Neuronal stem cell (in vitro differentiated cells): ENCODE measurements around the gene NDUFA8.
A peak's percentile ranks its signal among the peaks of the same experiment; 100 is the strongest.

Source experiments
- DNase-seq: peaks from one replicate; pipeline ENCODE4 v3.0.0-alpha.2; 2013; ENCODE audit warnings: low spot score
- H2AFZ ChIP-seq: one replicate; pipeline ENCODE4 v1.6.1; 2013; ENCODE audit warnings: mild to moderate bottlenecking, low read length, inconsistent platforms
- H2AK5ac ChIP-seq: 2 replicates; pipeline ENCODE4 v1.6.1; 2013; ENCODE audit warnings: low read depth, mild to moderate bottlenecking, inconsistent platforms, low read length, moderate library complexity, mixed read lengths
- H2BK120ac ChIP-seq: 2 replicates; pipeline ENCODE4 v1.6.1; 2013; ENCODE audit warnings: low read depth, mild to moderate bottlenecking, inconsistent platforms, low read length, moderate library complexity, mixed read lengths
- H2BK12ac ChIP-seq: one replicate; pipeline ENCODE4 v1.6.1; 2013; ENCODE audit warnings: low read length, inconsistent platforms
- H2BK15ac ChIP-seq: 2 replicates; pipeline ENCODE4 v1.6.1; 2013; ENCODE audit warnings: mild to moderate bottlenecking, low read length, inconsistent platforms, mixed read lengths
- H2BK5ac ChIP-seq: one replicate; pipeline ENCODE4 v1.6.1; 2013; ENCODE audit warnings: inconsistent platforms, mild to moderate bottlenecking, low read length, moderate library complexity
- H3K14ac ChIP-seq: one replicate; pipeline ENCODE4 v1.6.1; 2013; ENCODE audit warnings: low read length, inconsistent platforms
- H3K18ac ChIP-seq: 2 replicates; pipeline ENCODE4 v1.6.1; 2013; ENCODE audit warnings: low read length, inconsistent platforms
- H3K23ac ChIP-seq: 2 replicates; pipeline ENCODE4 v1.6.1; 2013; ENCODE audit warnings: low read depth, mild to moderate bottlenecking, mixed read lengths, low read length, inconsistent platforms; ENCODE audit not compliant: poor library complexity
- H3K27ac ChIP-seq: replicated peaks from 3 replicates; pipeline ENCODE4 v1.5.1; 2013; ENCODE audit warnings: low read length, inconsistent platforms
- H3K27me3 ChIP-seq, 3 experiments: 2 replicates each; pipeline ENCODE4 v1.6.1; 2013; ENCODE audit warnings: low read length in 3 of 3, mild to moderate bottlenecking in 2 of 3, inconsistent platforms in 1 of 3, low read depth in 1 of 3, mixed read lengths in 1 of 3, moderate library complexity in 1 of 3; ENCODE audit not compliant: control insufficient read depth in 3 of 3, insufficient read depth in 3 of 3
- H3K36me3 ChIP-seq, 2 donors: replicated peaks in 1 of 2; 2 replicates each; pipeline ENCODE4 v1.6.1; 2013; ENCODE audit warnings: low read length in 2 of 2; ENCODE audit not compliant: control insufficient read depth in 2 of 2, insufficient read depth in 2 of 2
- H3K4ac ChIP-seq: 2 replicates; pipeline ENCODE4 v1.6.1; 2013; ENCODE audit warnings: inconsistent platforms, mild to moderate bottlenecking, low read length, moderate library complexity
- H3K4me1 ChIP-seq, 2 donors: 1 replicate in 1 of 2; 2 replicates in 1 of 2; pipeline ENCODE4 v1.6.1; 2013; ENCODE audit warnings: low read length in 2 of 2, low read depth in 1 of 2; ENCODE audit not compliant: control insufficient read depth in 2 of 2, insufficient read depth in 1 of 2
- H3K4me2 ChIP-seq: one replicate; pipeline ENCODE4 v1.6.1; 2013; ENCODE audit warnings: mild to moderate bottlenecking, low read length, inconsistent platforms; ENCODE audit not compliant: insufficient read depth, poor library complexity, severe bottlenecking
- H3K4me3 ChIP-seq, 2 donors: 2 replicates each; pipeline ENCODE4 v1.5.1; 2013; ENCODE audit warnings: low read length in 2 of 2, mild to moderate bottlenecking in 2 of 2, inconsistent platforms in 1 of 2, moderate library complexity in 1 of 2
- H3K79me1 ChIP-seq: one replicate; pipeline ENCODE4 v1.6.1; 2013; ENCODE audit warnings: low read depth, mild to moderate bottlenecking, inconsistent platforms, low read length, moderate library complexity
- H3K9ac ChIP-seq: one replicate; pipeline ENCODE4 v1.6.1; 2013; ENCODE audit warnings: mild to moderate bottlenecking, low read depth, low read length, inconsistent platforms; ENCODE audit not compliant: poor library complexity
- H3K9me3 ChIP-seq, 2 donors: replicated peaks in 1 of 2; 2 replicates each; pipeline versions ENCODE3 to v1.6.1; 2013; ENCODE audit warnings: low read length in 2 of 2, mild to moderate bottlenecking in 2 of 2, inconsistent platforms in 1 of 2, low read depth in 1 of 2, mixed read lengths in 1 of 2, moderate library complexity in 1 of 2; ENCODE audit not compliant: control insufficient read depth in 2 of 2, insufficient read depth in 1 of 2
- H4K8ac ChIP-seq: one replicate; pipeline ENCODE4 v1.6.1; 2013; ENCODE audit warnings: low read depth, mild to moderate bottlenecking, inconsistent platforms, low read length, moderate library complexity
- H4K91ac ChIP-seq: one replicate; pipeline ENCODE4 v1.6.1; 2013; ENCODE audit warnings: low read length, low read depth, mild to moderate bottlenecking, inconsistent platforms; ENCODE audit not compliant: poor library complexity
- WGBS, 2 donors: extraction: QIAGEN DNeasy Blood & Tissue Kit; methylation state at CpG; one replicate each; pipeline ENCODE4 v1.1.7; 2013; ENCODE audit warnings: missing lambda C conversion rate in 2 of 2, mixed read lengths in 1 of 2; ENCODE audit not compliant: insufficient read length in 2 of 2, insufficient replicate concordance in 1 of 2; ENCODE audit errors: extremely low coverage in 2 of 2; 5-methylcytosine and 5-hydroxymethylcytosine counted together

NDUFA8 gene

DNA sequence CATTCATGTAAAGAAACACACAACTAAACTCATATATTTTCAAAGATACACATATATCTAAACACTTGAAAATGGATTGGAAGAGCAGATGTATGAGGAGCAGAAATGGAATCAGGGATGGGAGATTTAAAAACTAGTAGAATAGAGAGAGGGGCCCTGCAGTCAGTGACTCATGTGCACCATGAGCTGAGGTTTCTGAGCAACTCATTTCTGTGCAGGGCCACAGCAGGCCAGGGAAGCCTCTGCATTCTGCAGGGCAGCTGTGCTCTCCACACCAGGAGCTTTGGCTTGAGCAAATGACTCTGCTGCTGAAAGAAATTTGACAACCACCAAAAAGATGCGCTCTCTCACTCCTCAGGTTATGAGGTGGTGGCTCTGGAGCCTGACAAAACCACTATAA, 42.1 kb upstream of the NDUFA8 start:
- H4K8ac ChIP-seq = no peak overlapping the region
- H3K9ac ChIP-seq = no peak overlapping the region
- H3K23ac ChIP-seq = no peak overlapping the region
- no peaks in the 10 kb centered on the region for H3K79me1 ChIP-seq
- no peak overlapping the region for H3K18ac ChIP-seq
- no peak overlapping the region for H2AFZ ChIP-seq
- H3K4me3 ChIP-seq = no peak overlapping the region
- H3K27me3 ChIP-seq = peaks cover 0 to 92% (median 0%) of the 10 kb centered on the region in 3 experiments
- no peak overlapping the region for H3K4ac ChIP-seq
- no peak overlapping the region for H2BK12ac ChIP-seq
- peaks cover 0 to under 1% of the 10 kb centered on the region in 2 donors for H3K9me3 ChIP-seq
- no peaks in the 10 kb centered on the region for H3K36me3 ChIP-seq
- H3K27ac ChIP-seq = no peak overlapping the region
- H2AK5ac ChIP-seq = no peak overlapping the region
- WGBS, 2 donors = no CpG with 5 or more reads among the region's 1 CpG
- no peak for DNase-seq
- no peak overlapping the region for H2BK120ac ChIP-seq
- H3K4me2 ChIP-seq = no peak overlapping the region
- no peak overlapping the region for H2BK15ac ChIP-seq
- no peak overlapping the region for H3K14ac ChIP-seq
- peaks cover 0 to 6% of the 10 kb centered on the region in 2 donors for H3K4me1 ChIP-seq
- no peak overlapping the region for H4K91ac ChIP-seq
- no peak overlapping the region for H2BK5ac ChIP-seq

DNA sequence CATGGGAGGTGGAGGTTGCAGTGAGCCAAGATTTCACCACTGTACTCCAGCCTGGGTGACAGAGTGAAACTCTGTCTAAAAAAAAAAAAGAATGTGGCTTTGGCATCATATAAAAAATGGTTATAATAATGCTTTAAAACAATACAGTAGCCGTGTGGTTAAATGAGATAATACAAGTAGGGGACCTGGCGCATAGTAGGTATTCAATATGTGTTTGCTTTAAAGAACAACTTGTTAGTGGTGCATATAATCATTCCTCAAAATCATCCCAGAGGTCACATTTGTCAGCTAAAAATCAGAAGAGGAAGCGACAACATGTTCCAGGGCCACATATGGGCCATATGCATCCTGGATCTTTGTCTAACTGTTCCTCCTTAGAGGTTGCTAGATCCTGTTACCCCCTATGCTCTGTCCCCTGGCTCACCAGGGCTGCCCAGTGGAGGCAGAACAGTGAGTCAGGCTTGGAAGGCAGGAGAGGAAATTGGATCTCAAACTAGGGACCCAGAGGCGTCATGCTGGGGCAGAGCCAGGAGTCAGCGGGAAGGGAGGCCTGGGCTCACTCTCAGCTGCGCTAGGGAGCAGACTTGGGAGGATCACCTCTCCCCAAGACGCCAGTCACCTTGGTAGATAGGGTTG, 41.5 kb upstream of the NDUFA8 start:
- Histone ChIP-seq H3K9ac (no peak overlapping the region), H4K8ac (no peak overlapping the region), H2BK12ac (no peak overlapping the region), H3K18ac (no peak overlapping the region), H3K9me3 (no peaks in the 10 kb centered on the region), H3K27me3 (peaks cover 0 to 89% (median 0%) of the 10 kb centered on the region in 3 experiments), H3K23ac (no peak overlapping the region), H2AK5ac (no peak overlapping the region), H3K79me1 (no peaks in the 10 kb centered on the region), H3K4me1 (peaks cover 0 to 6% of the 10 kb centered on the region in 2 donors), H3K4ac (no peak overlapping the region), H4K91ac (no peak overlapping the region), H2BK15ac (no peak overlapping the region), H3K27ac (no peak overlapping the region), H2BK120ac (no peak overlapping the region), H3K14ac (no peak overlapping the region), H3K4me2 (no peak overlapping the region), H2BK5ac (no peak overlapping the region), H3K4me3 (no peak overlapping the region), H2AFZ (no peak overlapping the region), H3K36me3 (no peaks in the 10 kb centered on the region)
- DNase-seq = no peak
- no CpG with 5 or more reads among the region's 7 CpGs for WGBS, 2 donors

DNA sequence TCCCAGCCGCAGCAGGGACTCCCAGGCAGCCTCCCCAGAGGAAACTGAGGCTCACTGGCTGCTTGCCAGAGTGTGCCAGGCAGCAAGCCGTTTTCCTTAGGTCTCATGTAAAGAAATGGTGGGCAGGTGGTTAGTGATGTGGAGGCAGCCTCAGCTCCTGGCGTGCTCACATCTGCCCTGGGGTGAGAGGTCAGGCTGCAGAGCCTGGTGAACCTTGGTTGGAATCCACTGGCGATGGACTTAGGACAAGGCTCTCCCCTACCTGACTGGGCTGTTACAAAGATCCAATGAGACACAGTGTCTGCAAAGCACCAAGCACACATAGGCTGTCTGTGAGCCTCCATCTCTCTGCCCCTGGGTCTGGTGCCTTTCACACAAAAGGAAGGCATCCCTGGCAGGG, 38.3 kb upstream of the NDUFA8 start:
- Histone ChIP-seq H3K4me1 (peaks cover 0 to 4% of the 10 kb centered on the region in 2 donors), H3K4me3 (no peak overlapping the region), H3K4ac (no peak overlapping the region), H3K79me1 (no peaks in the 10 kb centered on the region), H4K91ac (no peak overlapping the region), H4K8ac (no peak overlapping the region), H2AFZ (no peak overlapping the region), H2BK5ac (no peak overlapping the region), H3K36me3 (no peaks in the 10 kb centered on the region), H3K18ac (peak overlapping the region; percentile 5), H3K27ac (no peak overlapping the region), H3K23ac (no peak overlapping the region), H3K4me2 (no peak overlapping the region), H3K9ac (no peak overlapping the region), H3K14ac (peak overlapping the region; percentile 33), H3K9me3 (no peaks in the 10 kb centered on the region), H2AK5ac (peak overlapping the region; percentile 27), H2BK12ac (no peak overlapping the region), H2BK15ac (no peak overlapping the region), H3K27me3 (peaks cover 0 to 80% (median 0%) of the 10 kb centered on the region in 3 experiments), H2BK120ac (no peak overlapping the region)
- no peak for DNase-seq
- no CpG with 5 or more reads among the region's 4 CpGs for WGBS, 2 donors

DNA sequence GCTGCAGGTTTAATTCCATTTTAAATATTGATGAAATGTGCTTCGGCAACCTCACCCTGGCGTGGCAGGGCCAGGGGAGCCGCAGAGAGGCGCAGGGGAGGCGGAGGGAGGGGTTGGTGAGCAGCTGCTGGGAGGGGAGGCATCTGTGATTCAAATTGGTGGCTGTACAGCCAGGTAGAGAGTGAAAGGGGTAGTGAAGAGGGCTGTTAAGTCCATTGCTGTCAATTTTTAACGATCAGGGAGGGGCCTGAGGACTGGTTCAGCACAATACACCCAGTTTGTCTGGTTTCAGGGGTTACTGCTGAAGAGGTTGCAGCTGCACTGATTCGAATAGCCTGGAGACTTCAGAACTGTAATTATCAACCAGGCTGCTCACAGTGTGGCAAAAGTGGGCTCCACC, 37.8 kb upstream of the NDUFA8 start:
- Histone ChIP-seq H2BK15ac (no peak overlapping the region), H3K14ac (no peak overlapping the region), H3K4me3 (no peak overlapping the region), H3K27me3 (peaks cover 0 to 78% (median 0%) of the 10 kb centered on the region in 3 experiments), H4K8ac (no peak overlapping the region), H3K9me3 (no peaks in the 10 kb centered on the region), H3K36me3 (no peaks in the 10 kb centered on the region), H3K79me1 (no peaks in the 10 kb centered on the region), H3K18ac (peak overlapping the region; percentile 5), H2BK12ac (no peak overlapping the region), H3K23ac (no peak overlapping the region), H3K9ac (no peak overlapping the region), H3K4me1 (peaks cover 0 to 4% of the 10 kb centered on the region in 2 donors), H3K4ac (no peak overlapping the region), H3K27ac (no peak overlapping the region), H2BK5ac (no peak overlapping the region), H2AK5ac (no peak overlapping the region), H2BK120ac (no peak overlapping the region), H2AFZ (no peak overlapping the region), H3K4me2 (no peak overlapping the region), H4K91ac (no peak overlapping the region)
- no CpG with 5 or more reads among the region's 7 CpGs for WGBS, 2 donors
- DNase-seq = no peak
